Skeletal muscle tissue (tissue), 4 donors: Measurements from ENCODE around the gene APH1B. TPM values are rescaled to one million over a fixed set of nuclear protein-coding genes. Genes with fewer than 3 reads are reported as not detected.
A peak's percentile ranks its signal among the peaks of the same experiment; 100 is the strongest.

Source experiments
- H3K27ac ChIP-seq: one replicate; pipeline ENCODE4 v1.7.0; 2013; ENCODE audit warnings: mild to moderate bottlenecking, low read depth, low read length, inconsistent platforms
- H3K27me3 ChIP-seq, 3 donors: one replicate each; pipeline ENCODE4 v1.7.0; 2013; ENCODE audit warnings: low read length in 3 of 3; ENCODE audit not compliant: control insufficient read depth in 3 of 3, insufficient read depth in 3 of 3
- H3K36me3 ChIP-seq, 3 donors: one replicate each; pipeline ENCODE4 v1.7.0; 2013; ENCODE audit warnings: low read length in 3 of 3; ENCODE audit not compliant: control insufficient read depth in 3 of 3, insufficient read depth in 3 of 3
- H3K4me1 ChIP-seq, 3 donors: one replicate each; pipeline ENCODE4 v1.7.0; 2013; ENCODE audit warnings: low read length in 3 of 3, mild to moderate bottlenecking in 3 of 3; ENCODE audit not compliant: control insufficient read depth in 3 of 3, insufficient read depth in 3 of 3
- H3K4me3 ChIP-seq, 3 donors: one replicate each; pipeline ENCODE4 v1.7.0; 2013; ENCODE audit warnings: low read length in 3 of 3
- H3K9ac ChIP-seq, 3 donors: one replicate each; pipeline ENCODE4 v1.7.0; 2013; ENCODE audit warnings: low read length in 3 of 3, mild to moderate bottlenecking in 3 of 3, moderate library complexity in 2 of 3, low read depth in 1 of 3
- H3K9me3 ChIP-seq, 3 donors: one replicate each; pipeline ENCODE4 v1.7.0; 2013; ENCODE audit warnings: low read length in 3 of 3; ENCODE audit not compliant: control insufficient read depth in 3 of 3
- total RNA-seq: library from RNA; depleted of rRNA; stranded (reverse); fragments of >200 nt; gene quantifications from one replicate; pipeline ENCODE4 v1.2.3, GENCODE V29; 2014
- donor health status: Osteomylitis.

APH1B gene
- total RNA-seq, 1 donor from 2014 or later, result 15.1 TPM

GRCh38 chr15:63274427-63274826 lies 3.0 kb upstream of the APH1B start:
- no peaks in the 10 kb centered on the region for H3K27me3 ChIP-seq
- H3K4me3 ChIP-seq, result no peak overlapping the region
- no peaks in the 10 kb centered on the region for H3K9me3 ChIP-seq
- no peak overlapping the region for H3K9ac ChIP-seq
- H3K4me1 ChIP-seq, result peaks cover 3 to 11% (median 7%) of the 10 kb centered on the region in 3 donors
- H3K36me3 ChIP-seq, result peaks cover 0 to 2% (median 0%) of the 10 kb centered on the region in 3 donors
- no peak overlapping the region for H3K27ac ChIP-seq

- Histone ChIP-seq H3K27me3 (no peaks in the 10 kb centered on the region), H3K9me3 (no peaks in the 10 kb centered on the region), H3K9ac (peak overlapping the region; percentile 77 to 86 (median 82)), H3K36me3 (no peaks in the 10 kb centered on the region), H3K4me1 (peaks cover 3 to 11% (median 7%) of the 10 kb centered on the region in 3 donors), H3K27ac (peak overlapping the region; percentile 21), H3K4me3 (peak overlapping the region; percentile 67 to 88 (median 86))
These were observed 915 bp upstream of the APH1B start for GRCh38 chr15:63276342-63277037.

- H3K36me3 ChIP-seq, result no peaks in the 10 kb centered on the region
- H3K27me3 ChIP-seq, result no peaks in the 10 kb centered on the region
- peaks cover 3 to 11% (median 7%) of the 10 kb centered on the region in 3 donors for H3K4me1 ChIP-seq
- H3K4me3 ChIP-seq, result peak overlapping the region; percentile 78 to 83 (median 79)
- peak overlapping the region; percentile 71 for H3K27ac ChIP-seq
- H3K9ac ChIP-seq, result peak overlapping the region; percentile 70 to 89 (median 86)
- no peaks in the 10 kb centered on the region for H3K9me3 ChIP-seq
These were observed 570 bp downstream of the APH1B start for GRCh38 chr15:63277893-63278456.

- Histone ChIP-seq H3K9me3 (no peaks in the 10 kb centered on the region), H3K9ac (no peak overlapping the region), H3K27me3 (no peaks in the 10 kb centered on the region), H3K4me3 (no peak overlapping the region), H3K4me1 (peaks cover 1 to 3% (median 3%) of the 10 kb centered on the region in 3 donors), H3K36me3 (peaks cover 0 to 15% (median 9%) of the 10 kb centered on the region in 3 donors), H3K27ac (no peak overlapping the region)
These were observed 5.7 kb downstream of the APH1B start for GRCh38 chr15:63283126-63283525.

GRCh38 chr15:63284335-63284734 lies 6.9 kb downstream of the APH1B start:
- H3K4me3 ChIP-seq, result no peak overlapping the region
- peaks cover 0 to 15% (median 13%) of the 10 kb centered on the region in 3 donors for H3K36me3 ChIP-seq
- no peaks in the 10 kb centered on the region for H3K4me1 ChIP-seq
- no peak overlapping the region for H3K9ac ChIP-seq
- no peaks in the 10 kb centered on the region for H3K27me3 ChIP-seq
- H3K9me3 ChIP-seq, result no peaks in the 10 kb centered on the region
- no peak overlapping the region for H3K27ac ChIP-seq

- H3K4me3 ChIP-seq, result no peak overlapping the region
- H3K27ac ChIP-seq, result no peak overlapping the region
- H3K9me3 ChIP-seq, result no peaks in the 10 kb centered on the region
- H3K36me3 ChIP-seq, result peaks cover 0 to 15% (median 13%) of the 10 kb centered on the region in 3 donors
- H3K4me1 ChIP-seq, result no peaks in the 10 kb centered on the region
- H3K27me3 ChIP-seq, result no peaks in the 10 kb centered on the region
- H3K9ac ChIP-seq, result no peak overlapping the region
These were observed 9.7 kb downstream of the APH1B start for GRCh38 chr15:63287109-63287508.

- Histone ChIP-seq H3K9ac (no peak overlapping the region), H3K27ac (no peak overlapping the region), H3K4me1 (no peaks in the 10 kb centered on the region), H3K27me3 (no peaks in the 10 kb centered on the region), H3K36me3 (peaks cover 0 to 15% (median 13%) of the 10 kb centered on the region in 3 donors), H3K4me3 (no peak overlapping the region), H3K9me3 (no peaks in the 10 kb centered on the region)
These were observed 10.9 kb downstream of the APH1B start for GRCh38 chr15:63288342-63288741.

GRCh38 chr15:63288778-63289378 lies 11.5 kb downstream of the APH1B start:
- Histone ChIP-seq H3K27ac (no peak overlapping the region), H3K4me3 (no peak overlapping the region), H3K9me3 (no peaks in the 10 kb centered on the region), H3K27me3 (no peaks in the 10 kb centered on the region), H3K9ac (no peak overlapping the region), H3K4me1 (no peaks in the 10 kb centered on the region), H3K36me3 (peaks cover 0 to 13% (median 11%) of the 10 kb centered on the region in 3 donors)

GRCh38 chr15:63291507-63291906 lies 14.1 kb downstream of the APH1B start:
- Histone ChIP-seq H3K9ac (no peak overlapping the region), H3K36me3 (peaks cover 0 to 12% (median 5%) of the 10 kb centered on the region in 3 donors), H3K9me3 (no peaks in the 10 kb centered on the region), H3K4me1 (no peaks in the 10 kb centered on the region), H3K4me3 (no peak overlapping the region), H3K27me3 (no peaks in the 10 kb centered on the region), H3K27ac (peak overlapping the region; percentile 57)

GRCh38 chr15:63292241-63292640 lies 14.8 kb downstream of the APH1B start:
- H3K9me3 ChIP-seq, result no peaks in the 10 kb centered on the region
- H3K27me3 ChIP-seq, result no peaks in the 10 kb centered on the region
- H3K9ac ChIP-seq, result no peak overlapping the region
- peaks cover 0 to 7% (median 0%) of the 10 kb centered on the region in 3 donors for H3K36me3 ChIP-seq
- H3K27ac ChIP-seq, result no peak overlapping the region
- H3K4me1 ChIP-seq, result no peaks in the 10 kb centered on the region
- H3K4me3 ChIP-seq, result no peak overlapping the region
